GM15510 (cell line): Measurements from ENCODE around the gene ABLIM1.

Source experiments
- POLR2A ChIP-seq: IDR thresholded peaks from 3 replicates; pipeline ENCODE4 v1.6.1; 2011; ENCODE audit warnings: borderline replicate concordance; ENCODE audit not compliant: insufficient read length; ENCODE audit errors: extremely low read depth

The ABLIM1 gene

DNA sequence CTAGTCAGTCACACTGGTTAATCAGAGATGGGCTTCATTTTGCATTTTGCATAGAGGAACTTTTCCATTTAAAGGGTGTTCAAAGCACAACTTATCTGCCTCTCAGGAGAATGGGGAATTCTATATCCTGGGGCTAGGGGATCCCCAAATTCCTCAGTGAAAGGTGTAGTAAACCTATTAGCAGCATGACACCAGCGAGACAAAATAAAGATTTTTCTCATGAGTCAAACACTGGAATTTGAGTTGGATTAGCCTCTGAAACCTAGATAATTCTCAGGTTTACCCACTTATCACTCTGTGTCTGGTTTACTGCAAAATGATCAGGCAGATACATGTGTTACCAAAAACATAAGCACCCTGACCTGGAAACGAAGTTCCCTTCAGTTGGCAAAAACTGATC, 255.8 kb downstream of the ABLIM1 start:
- TF ChIP-seq POLR2A, result no peak

- no peak for TF ChIP-seq POLR2A
Measured at GRCh38 chr10:114401195-114401791, 256.8 kb downstream of the ABLIM1 start.

DNA sequence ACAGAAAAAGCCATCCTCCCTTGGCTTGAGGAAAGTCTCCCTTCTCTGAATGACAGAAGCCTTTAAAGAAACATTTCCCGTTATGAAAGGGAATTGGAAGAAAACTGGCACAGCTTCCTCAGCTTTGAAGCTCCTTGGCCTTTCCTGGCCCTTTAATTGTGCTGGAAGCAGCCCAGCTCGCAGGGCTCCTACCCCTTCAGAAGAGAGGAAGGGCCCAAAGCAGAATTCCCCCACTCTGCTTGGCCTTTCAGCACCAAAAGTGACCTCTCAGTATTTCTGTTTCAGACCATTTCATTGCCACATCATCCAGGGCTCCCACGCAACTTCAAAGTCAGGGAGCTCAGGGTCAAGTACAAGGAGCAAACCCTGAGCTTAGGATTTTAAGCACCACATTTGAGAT, 258.0 kb downstream of the ABLIM1 start:
- TF ChIP-seq POLR2A, result no peak

DNA sequence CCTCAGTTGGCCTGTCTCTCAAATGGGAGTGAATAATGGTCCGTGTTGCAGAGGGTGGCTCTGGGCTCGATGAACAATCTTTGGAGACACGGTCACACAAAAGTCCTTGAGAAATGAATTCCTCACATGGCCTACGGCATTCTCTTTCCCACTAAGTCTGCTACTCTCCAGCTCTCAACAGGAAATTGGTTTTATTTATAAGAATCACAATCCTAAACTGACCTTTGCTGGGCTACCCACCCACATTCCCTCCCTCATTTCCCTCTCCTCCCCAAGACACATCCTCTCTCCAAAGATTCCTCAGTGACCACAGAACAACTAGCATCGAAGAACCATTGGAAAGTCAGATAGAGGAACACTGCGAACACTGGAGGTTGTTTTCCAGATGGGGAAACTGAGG, 258.5 kb downstream of the ABLIM1 start:
- no peak for TF ChIP-seq POLR2A

- no peak for TF ChIP-seq POLR2A
Measured at GRCh38 chr10:114398587-114399331, 259.3 kb downstream of the ABLIM1 start.

DNA sequence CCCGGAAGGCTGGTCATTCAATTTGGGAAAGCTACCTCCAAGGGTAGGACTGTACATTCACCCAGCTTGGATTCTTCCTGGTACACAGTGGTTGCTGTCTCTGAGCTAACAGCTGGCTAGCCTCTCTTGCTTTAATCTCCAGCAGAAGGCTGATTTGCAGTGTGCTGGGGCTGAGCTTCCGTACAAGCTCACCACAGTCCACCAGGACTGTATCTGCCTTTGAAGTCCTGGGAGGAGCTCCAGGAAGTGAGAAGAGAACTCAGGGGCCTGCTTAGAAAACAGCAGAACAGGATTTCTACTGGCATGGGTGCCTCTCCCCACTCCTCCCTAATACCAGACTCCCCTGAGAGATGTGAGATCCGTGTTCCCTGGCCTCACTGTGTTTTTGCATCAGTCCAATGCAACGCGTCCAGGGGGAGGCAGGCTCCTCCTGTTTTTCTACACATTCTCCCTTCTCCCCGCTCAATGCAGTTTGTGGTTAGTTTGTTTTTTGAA, 260.4 kb downstream of the ABLIM1 start:
- no peak for TF ChIP-seq POLR2A

DNA sequence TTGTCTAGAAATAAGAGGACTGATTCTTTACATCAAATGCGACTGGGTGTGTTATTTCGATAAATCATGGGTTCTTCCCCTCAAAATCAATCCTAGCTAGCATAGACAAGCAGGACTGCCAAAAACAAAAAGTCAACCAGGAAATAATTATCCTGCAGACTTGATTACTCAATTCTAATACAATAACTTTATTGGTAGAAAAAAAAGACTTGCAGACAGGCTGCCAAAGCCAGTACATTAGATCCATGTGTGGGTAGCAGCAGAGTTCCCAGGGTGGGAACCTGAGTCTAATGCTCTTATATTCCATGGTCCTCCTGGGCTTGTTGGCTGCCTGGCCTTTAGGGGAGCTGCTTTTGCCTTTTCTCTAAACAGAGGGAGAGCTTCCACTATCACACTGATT, 261.6 kb downstream of the ABLIM1 start:
- TF ChIP-seq POLR2A, result no peak

DNA sequence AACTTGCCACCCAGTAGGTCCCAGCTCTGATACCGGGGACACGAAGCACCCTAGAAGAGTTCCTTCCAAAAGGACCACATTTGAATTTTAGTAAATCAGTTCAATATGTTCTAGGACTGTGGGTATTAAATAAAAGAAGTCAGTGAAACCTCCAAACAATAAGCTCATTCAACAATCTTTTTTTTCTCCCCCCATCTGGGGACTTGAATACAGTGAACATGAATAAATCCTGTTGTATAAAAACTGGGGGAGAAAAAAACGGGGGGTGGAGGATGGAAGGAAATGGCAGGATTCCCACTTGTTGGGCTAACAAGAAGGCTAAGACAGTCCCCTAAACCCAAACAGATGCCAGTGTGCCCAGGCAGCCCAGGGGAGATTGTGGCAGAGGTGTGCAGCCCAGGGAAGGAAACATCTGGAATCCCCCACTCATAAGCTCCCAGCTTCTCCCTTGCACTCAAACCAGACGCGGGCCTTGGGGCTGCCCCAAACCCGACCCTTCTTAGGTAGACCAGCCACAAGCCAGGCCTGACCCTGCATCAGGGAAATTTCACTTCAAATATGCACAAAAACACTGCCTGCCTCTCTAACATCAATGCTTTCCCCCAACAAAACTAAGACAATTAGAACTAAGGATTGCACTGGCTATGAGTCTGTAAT, 262.6 kb downstream of the ABLIM1 start:
- TF ChIP-seq POLR2A, result no peak

GRCh38 chr10:114394531-114394930, 263.5 kb downstream of the ABLIM1 start:
- no peak for TF ChIP-seq POLR2A

GRCh38 chr10:114393886-114394285, 264.2 kb downstream of the ABLIM1 start:
- no peak for TF ChIP-seq POLR2A

DNA sequence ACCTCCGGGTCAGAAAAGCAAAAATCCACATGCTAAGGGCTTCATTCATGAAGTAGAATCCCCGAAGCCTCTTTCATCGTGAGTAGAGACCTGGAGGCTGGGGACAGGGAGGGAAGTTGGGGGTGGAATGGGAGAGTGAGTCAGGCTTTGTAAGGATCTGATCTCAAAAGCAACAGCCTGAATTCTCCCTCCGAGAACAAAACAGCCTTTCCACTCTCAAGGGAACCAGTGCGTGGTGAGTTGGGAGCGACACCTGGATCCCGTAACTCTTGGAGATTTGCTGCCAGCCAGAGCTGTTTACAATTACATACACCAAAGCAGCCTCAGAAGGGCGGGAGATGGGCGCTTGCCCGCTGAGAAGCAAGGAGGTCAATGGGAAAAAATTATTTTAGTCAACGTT, 264.6 kb downstream of the ABLIM1 start:
- TF ChIP-seq POLR2A, result no peak

DNA sequence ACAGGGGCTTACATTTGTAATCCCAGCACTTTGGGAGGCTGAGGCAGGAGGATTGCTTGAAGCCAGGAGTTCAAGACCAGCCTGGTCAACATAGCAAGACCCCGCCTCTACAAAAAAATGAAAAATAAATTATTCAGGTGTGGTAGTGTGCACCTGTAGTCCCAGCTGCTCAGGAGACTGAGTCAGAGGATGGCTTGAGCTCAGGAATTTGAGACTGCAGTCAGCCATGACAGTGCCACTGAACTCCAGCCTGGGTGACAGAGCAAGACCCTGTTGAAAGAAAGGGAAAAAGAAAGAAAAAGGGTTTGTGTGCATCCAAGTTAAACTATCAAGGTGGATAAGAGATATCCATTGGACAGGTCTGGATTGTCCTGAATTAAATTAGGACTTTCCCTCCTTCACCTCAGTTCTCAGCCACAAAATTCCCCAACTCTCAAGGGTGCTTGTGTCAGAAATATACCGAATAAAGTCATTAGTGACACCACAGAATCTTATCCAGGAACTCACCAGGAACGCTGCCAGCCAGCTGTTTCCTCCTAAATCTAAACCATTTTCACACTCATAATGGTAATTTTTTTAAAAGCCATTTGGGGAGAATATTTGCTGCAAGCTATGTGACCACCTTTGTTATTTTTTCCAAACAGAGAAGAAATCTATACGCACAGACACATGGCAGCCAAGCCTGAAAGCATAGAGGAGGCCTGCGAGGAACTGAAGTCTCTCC, 265.8 kb downstream of the ABLIM1 start:
- no peak for TF ChIP-seq POLR2A

DNA sequence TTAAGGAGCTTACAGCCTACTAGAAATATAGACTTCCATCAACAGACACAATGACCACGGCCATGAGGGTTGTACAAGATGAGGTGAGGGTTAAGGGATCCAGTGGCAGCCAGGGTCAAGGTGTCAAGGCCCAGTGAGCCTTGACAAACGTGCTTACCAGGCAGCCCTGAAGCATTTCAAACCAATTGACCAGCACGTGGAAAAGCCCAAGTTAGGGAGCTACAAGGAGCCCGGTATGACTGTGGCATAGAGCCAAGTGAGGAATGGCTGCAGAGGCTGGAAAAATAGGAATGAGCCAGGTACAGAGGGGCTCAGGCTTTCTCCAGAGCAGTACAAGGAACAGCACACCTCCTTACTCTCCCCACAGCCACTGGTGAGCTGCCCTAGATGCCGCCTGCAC, 266.5 kb downstream of the ABLIM1 start:
- TF ChIP-seq POLR2A, result no peak

DNA sequence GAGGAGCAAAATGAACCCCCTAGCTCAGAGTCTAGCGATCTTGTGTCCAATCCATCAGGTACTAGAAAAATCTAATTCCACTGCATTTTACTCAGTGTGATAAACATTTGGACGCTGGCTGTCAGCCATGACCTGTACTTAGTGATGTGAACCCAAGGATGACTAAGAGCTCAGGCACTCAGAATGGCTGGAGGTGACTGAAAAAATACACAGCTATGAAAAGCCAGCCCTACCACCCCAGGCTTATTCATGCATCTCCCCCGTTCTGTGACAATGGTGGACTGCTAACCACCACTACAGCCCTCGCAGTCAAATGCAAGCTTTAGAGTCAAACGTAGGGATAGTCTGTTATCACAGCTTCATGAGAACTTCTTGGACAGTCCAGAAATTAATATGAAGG, 268.6 kb downstream of the ABLIM1 start:
- no peak for TF ChIP-seq POLR2A

DNA sequence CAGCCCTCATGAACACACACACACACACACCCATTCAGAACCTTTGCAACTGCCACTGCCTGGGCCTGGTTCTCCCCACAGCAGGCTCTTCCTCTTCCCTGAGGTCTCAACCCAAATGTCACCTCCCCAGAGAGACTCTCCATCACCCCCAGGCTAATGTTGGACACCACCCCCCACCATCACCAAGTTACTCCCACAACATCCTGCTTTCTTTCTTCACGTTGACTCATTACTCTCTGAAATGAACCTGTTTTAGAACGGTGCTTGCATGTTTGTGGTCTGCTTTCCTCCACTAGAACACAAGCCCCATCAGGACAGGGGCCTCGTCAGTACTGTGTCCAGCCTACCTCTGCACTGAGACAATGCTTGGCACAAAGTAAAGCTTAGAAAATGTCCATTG, 269.8 kb downstream of the ABLIM1 start:
- TF ChIP-seq POLR2A, result no peak
